GM12878 (cell line): Measurements from ENCODE around the gene CRYGD. TPM values are rescaled to one million over a fixed set of nuclear protein-coding genes. Genes with fewer than 3 reads are reported as not detected.

ENCODE experiments used
- ATAC-seq: fragments of 200-7000 bp; cut with Tn5 transposase; 3 replicates; pipeline ENCODE4 v1.9.1; 2020; ENCODE audit warnings: mild to moderate bottlenecking, moderate library complexity
- BruUV-seq: library from RNA; stranded (reverse); fragments of 400-500 nt; replicated peaks from 2 replicates; lab custom pipeline; 2021; lab: Mats Ljungman, UMichigan
- CTCF ChIA-PET: fragments of 300-600 bp; sonication (Branson Sonifier 250); formaldehyde crosslinking; extraction: SDS; loops from one replicate; lab custom pipeline; 2021; ENCODE audit warnings: inconsistent platforms; lab: Yijun Ruan, JAX
- POLR2A ChIA-PET: fragments of 350-600 bp; formaldehyde crosslinking; extraction: SDS; loops from one replicate; lab custom pipeline; 2021; ENCODE audit warnings: inconsistent platforms; lab: Charles Lee
- RAD21 ChIA-PET: fragments of 300-600 bp; sonication (Branson Sonifier 250); formaldehyde crosslinking; loops from one replicate; lab custom pipeline; 2023; ENCODE audit warnings: antibody characterized with exemption; ENCODE audit not compliant: unreplicated experiment; lab: Charles Lee
- SMC1A ChIA-PET: fragments of 300-600 bp; sonication (Branson Sonifier 250); formaldehyde crosslinking; loops from one replicate; lab custom pipeline; 2023; ENCODE audit not compliant: unreplicated experiment, uncharacterized antibody; lab: Charles Lee
- DNase-seq: peaks from one replicate; pipeline ENCODE4 v3.0.0-alpha.2; 2011; ENCODE audit warnings: low read depth, low spot score
- FAIRE-seq: peaks from 3 replicates; lab custom pipeline; 2011; peaks lifted over from hg19 to GRCh38; lab: Jason Lieb, UNC
- H2AFZ ChIP-seq: 2 replicates; pipeline ENCODE4 v1.6.0; 2011; ENCODE audit warnings: low read depth, low read length, control low read depth; ENCODE audit not compliant: control insufficient read depth
- H3K27ac ChIP-seq: 2 replicates; pipeline ENCODE4 v1.5.1; 2011; ENCODE audit warnings: control low read depth; ENCODE audit not compliant: control insufficient read depth, insufficient read depth
- H3K27me3 ChIP-seq, 2 experiments: replicated peaks in 1 of 2; 2 replicates each; pipeline versions ENCODE4 v1.6.0 to v1.6.1; 2011; ENCODE audit warnings: low read length in 1 of 2; ENCODE audit not compliant: control insufficient read depth in 2 of 2, insufficient read depth in 2 of 2
- H3K36me3 ChIP-seq, 2 experiments: 2 replicates each; pipeline ENCODE4 v1.5.1; 2011; ENCODE audit warnings: low read length in 1 of 2; ENCODE audit not compliant: control insufficient read depth in 2 of 2, insufficient read depth in 2 of 2
- H3K4me1 ChIP-seq: 2 replicates; pipeline ENCODE4 v1.6.1; 2011; ENCODE audit warnings: mild to moderate bottlenecking, low read length, moderate library complexity, mixed read lengths; ENCODE audit not compliant: control insufficient read depth, insufficient read depth
- H3K4me2 ChIP-seq: 2 replicates; pipeline ENCODE4 v1.6.0; 2011; ENCODE audit warnings: control low read depth; ENCODE audit not compliant: control insufficient read depth, insufficient read depth
- H3K4me3 ChIP-seq: fragments of 200-600 bp; sonication (generic); 2 replicates; pipeline ENCODE4 v1.5.1; 2016
- H3K79me2 ChIP-seq: 2 replicates; pipeline ENCODE4 v1.6.0; 2011; ENCODE audit warnings: low read length; ENCODE audit not compliant: control insufficient read depth, insufficient read depth
- H3K9ac ChIP-seq: 2 replicates; pipeline ENCODE4 v1.8.0; 2011; ENCODE audit warnings: low read length, control low read depth, mixed read lengths; ENCODE audit not compliant: control insufficient read depth, insufficient read depth
- H3K9me3 ChIP-seq: replicated peaks from 3 replicates; pipeline ENCODE4 v1.5.1; 2011; ENCODE audit warnings: mild to moderate bottlenecking, low read length; ENCODE audit not compliant: control insufficient read depth, insufficient read depth
- H4K20me1 ChIP-seq: 2 replicates; pipeline ENCODE4 v1.6.0; 2011; ENCODE audit not compliant: control insufficient read depth, insufficient read depth
- ASH2L ChIP-seq: fragments of 300-600, 200-600 bp; sonication (generic); IDR thresholded peaks from 2 replicates; pipeline ENCODE4 v1.6.1; 2017; ENCODE audit warnings: low read depth, mild to moderate bottlenecking, borderline replicate concordance
- BCL11A ChIP-seq: IDR thresholded peaks from 2 replicates; pipeline ENCODE4 v1.6.1; 2011; ENCODE audit warnings: low read depth, low read length
- CHD1 ChIP-seq: IDR thresholded peaks from 2 replicates; pipeline ENCODE4 v1.6.1; 2012; ENCODE audit warnings: low read depth, low read length, improper control_type of control experiment
- CTCF ChIP-seq, 3 experiments: IDR thresholded peaks in 2 of 3; conservative IDR thresholded peaks in 1 of 3; 2 replicates each; pipeline ENCODE4 v1.5.1; 2011; ENCODE audit warnings: low read depth in 3 of 3, low read length in 3 of 3, mild to moderate bottlenecking in 3 of 3, control low read depth in 2 of 3, moderate library complexity in 2 of 3, inconsistent platforms in 1 of 3, mixed read lengths in 1 of 3; ENCODE audit not compliant: control insufficient read depth in 2 of 3, insufficient read depth in 1 of 3; ENCODE audit errors: extremely low read depth in 1 of 3
- EGR1 ChIP-seq, 2 experiments: IDR thresholded peaks; 1 replicate in 1 of 2; 2 replicates in 1 of 2; pipeline ENCODE4 v1.6.1; 2011 to 2012; ENCODE audit warnings: low read depth in 2 of 2, low read length in 2 of 2, borderline replicate concordance in 1 of 2, mild to moderate bottlenecking in 1 of 2, moderate library complexity in 1 of 2
- ELK1 ChIP-seq: IDR thresholded peaks from 2 replicates; pipeline ENCODE4 v1.6.1; 2012; ENCODE audit warnings: low read depth, low read length, improper control_type of control experiment
- MXI1 ChIP-seq: fragments of 150-350 bp; IDR thresholded peaks from 2 replicates; pipeline ENCODE4 v1.6.1; 2011; ENCODE audit warnings: low read depth, mild to moderate bottlenecking, inconsistent platforms, low read length, improper control_type of control experiment
- RAD21 ChIP-seq: IDR thresholded peaks from 2 replicates; pipeline ENCODE4 v1.6.1; 2011; ENCODE audit warnings: mild to moderate bottlenecking, low read depth, low read length, moderate library complexity; ENCODE audit not compliant: insufficient read depth
- TBL1XR1 ChIP-seq: IDR thresholded peaks from 2 replicates; pipeline ENCODE4 v1.6.1; 2012; ENCODE audit warnings: low read depth, low read length, improper control_type of control experiment
- TCF3 ChIP-seq: IDR thresholded peaks from 2 replicates; pipeline ENCODE4 v1.6.1; 2012; ENCODE audit warnings: low read depth, mild to moderate bottlenecking, low read length, borderline replicate concordance; ENCODE audit not compliant: insufficient read depth
- ZNF274 ChIP-seq: IDR thresholded peaks from one replicate; pipeline ENCODE4 v1.8.0; 2011; ENCODE audit not compliant: insufficient read length, insufficient read depth
- ZNF592 ChIP-seq: fragments of 450-650 bp; IDR thresholded peaks from 2 replicates; pipeline ENCODE4 v1.6.1; 2017; ENCODE audit warnings: mild to moderate bottlenecking, moderate library complexity
- WGBS: methylation state at CpG from one replicate; pipeline ENCODE4 v1.1.6; 2016; ENCODE audit warnings: low lambda C conversion rate; ENCODE audit not compliant: insufficient replicate concordance, insufficient coverage; ENCODE audit errors: missing lambda C conversion rate; 5-methylcytosine and 5-hydroxymethylcytosine counted together
- in situ Hi-C: fragments of 300-500 bp; cut with MboI; formaldehyde crosslinking; loops from 9 replicates; pipeline ENCODE4 v1.14.3; 2018; ENCODE audit warnings: mixed read lengths
- intact Hi-C: fragments of 100-400 bp; cut with micrococcal nuclease; formaldehyde crosslinking; loops from one replicate; pipeline ENCODE4 v1.14.2; 2022; ENCODE audit not compliant: unreplicated experiment
- polyA plus RNA-seq, 11 experiments: library from polyadenylated mRNA; depleted of rRNA in 4 of 11; unstranded in 6 of 11; stranded (reverse) in 5 of 11; fragments of >200 nt; fragmentation: Nextera tagmentation in 4 of 11; fragmentation: Illumina TruSeq in 1 of 11; extraction: Ambion mirVana in 4 of 11; extraction: Trizol in 1 of 11; gene quantifications; 1 replicate in 1 of 11; 2 replicates in 10 of 11; pipeline versions ENCODE4 v1.2.1 to v1.2.3, GENCODE V29; 2011 to 2016; ENCODE audit warnings: inconsistent platforms in 2 of 11, missing spikeins in 2 of 11, low read depth in 1 of 11
- total RNA-seq, 4 experiments: library from RNA; depleted of rRNA in 3 of 4; stranded (reverse); fragments of >200 nt in 3 of 4; fragmentation: Illumina TruSeq in 1 of 4; extraction: Trizol in 1 of 4; gene quantifications; 2 replicates each; pipeline versions ENCODE4 v1.2.1 to v1.2.3, GENCODE V29; 2013 to 2021

The CRYGD gene
- total and polyA plus RNA-seq, 10 of the 15 experiments (the other 5 are each of a cell fraction or from before 2014, with no cell fraction given), result not detected

- TF ChIP-seq TBL1XR1 (no peak), ZNF274 (no peak), TCF3 (no peak), MXI1 (no peak)
Measured at GRCh38 chr2:208103616-208104015, 20.7 kb downstream of the CRYGD start (continued).

- no peaks in the 10 kb centered on the region for H3K4me1 ChIP-seq
- H3K9me3 ChIP-seq, result no peaks in the 10 kb centered on the region
- no peaks in the 10 kb centered on the region for H3K36me3 ChIP-seq
- TF ChIP-seq ZNF592, result no peak
- peak in 2 of 3 experiments; percentile 10 to 12; a peak in 1 of 6 replicates for TF ChIP-seq CTCF (IDR thresholded peaks at IDR 0.05 in 2 of 3, conservative IDR thresholded peaks at IDR 0.05 in 1 of 3; ENCODE audit: control insufficient read depth in 2 of 3, extremely low read depth in 1 of 3, insufficient read depth in 1 of 3, low read depth in 3 of 3, low read length in 3 of 3)
- TF ChIP-seq ELK1, result no peak
- 0 out of 2 replicates have a peak, but pooled peaks have one; percentile 9 for TF ChIP-seq RAD21
- no peak for TF ChIP-seq EGR1 (IDR thresholded peaks at IDR 0.05; ENCODE audit: borderline replicate concordance in 1 of 2, low read depth in 2 of 2, low read length in 2 of 2)
- TF ChIP-seq CHD1, result no peak
- no peak for TF ChIP-seq ASH2L
- no peak for TF ChIP-seq BCL11A
- ChIA-PET RAD21 (no interaction called here), CTCF (interaction anchor here (1.3 kb wide), 1 partner anchor 13 kb away, joined by 3 read pairs; no protein-coding TSS in a partner anchor), POLR2A (no interaction called here), SMC1A (interaction anchor here (1.2 kb wide), 1 partner anchor 143 kb away, joined by 3 read pairs; no protein-coding TSS in a partner anchor)
- H3K4me3 ChIP-seq, result no peak overlapping the region
- DNase-seq, result no peak
- no peak for ATAC-seq
- H3K9ac ChIP-seq, result no peak overlapping the region
- no peak overlapping the region for H2AFZ ChIP-seq
- FAIRE-seq, result no peak
- no peaks in the 10 kb centered on the region for H3K79me2 ChIP-seq
- no peaks in the 10 kb centered on the region for H4K20me1 ChIP-seq
- H3K27me3 ChIP-seq, result no peaks in the 10 kb centered on the region; a peak in 1 of 4 replicates
- in situ Hi-C loops (no loop called here), intact Hi-C loops (no loop called here)
- WGBS, result 11% methylated on average over 10 of the region's 10 CpGs
- no peak overlapping the region for H3K4me2 ChIP-seq
- BruUV-seq, result no TSS peak
- H3K27ac ChIP-seq, result no peak overlapping the region
Measured at GRCh38 chr2:208101716-208102631, 22.4 kb downstream of the CRYGD start.
